Smooth muscle cell (in vitro differentiated cells): Measurements from ENCODE around the gene KHDC4. TPM values are rescaled to one million over a fixed set of nuclear protein-coding genes. Genes with fewer than 3 reads are reported as not detected.

Source experiments
- DNase-seq: peaks from one replicate; lab custom pipeline; 2025; ENCODE audit not compliant: unreplicated experiment; lab: John Stamatoyannopoulos, UW
- H2AFZ ChIP-seq: fragments of 200-600 bp; sonication (generic); 2 replicates; pipeline ENCODE4 v1.6.0; 2016; ENCODE audit warnings: antibody characterized with exemption, low read depth, mild to moderate bottlenecking
- H3F3A ChIP-seq: fragments of 200-600 bp; sonication (generic); 2 replicates; pipeline ENCODE4 v1.6.0; 2017; ENCODE audit warnings: antibody characterized with exemption, low read depth
- H3K27ac ChIP-seq: fragments of 200-600 bp; sonication (generic); 2 replicates; pipeline ENCODE4 v1.5.1; 2016; ENCODE audit warnings: low read depth, mild to moderate bottlenecking
- H3K27me3 ChIP-seq: fragments of 200-600 bp; sonication (generic); 2 replicates; pipeline ENCODE4 v1.6.1; 2016; ENCODE audit warnings: low read depth, mild to moderate bottlenecking
- H3K36me3 ChIP-seq: fragments of 200-600 bp; sonication (generic); 2 replicates; pipeline ENCODE4 v1.5.1; 2016; ENCODE audit warnings: low read depth
- H3K4me1 ChIP-seq: fragments of 200-600 bp; sonication (generic); 2 replicates; pipeline ENCODE4 v1.5.1; 2016; ENCODE audit warnings: low read depth
- H3K4me2 ChIP-seq: fragments of 200-600 bp; sonication (generic); 2 replicates; pipeline ENCODE4 v1.6.0; 2016; ENCODE audit warnings: mild to moderate bottlenecking
- H3K4me3 ChIP-seq: fragments of 200-600 bp; sonication (generic); 2 replicates; pipeline ENCODE4 v1.5.1; 2016; ENCODE audit warnings: mild to moderate bottlenecking
- H3K79me2 ChIP-seq: fragments of 200-600 bp; sonication (generic); 2 replicates; pipeline ENCODE4 v1.6.0; 2016; ENCODE audit warnings: low read depth, mild to moderate bottlenecking
- H3K9ac ChIP-seq: fragments of 200-600 bp; sonication (generic); 2 replicates; pipeline ENCODE4 v1.6.0; 2016; ENCODE audit warnings: low read depth
- H3K9me3 ChIP-seq: fragments of 200-600 bp; sonication (generic); replicated peaks from 2 replicates; pipeline ENCODE4 v1.5.1; 2016; ENCODE audit warnings: low read depth
- H4K20me1 ChIP-seq: fragments of 200-600 bp; sonication (generic); 2 replicates; pipeline ENCODE4 v1.6.0; 2016; ENCODE audit warnings: low read depth
- CTCF ChIP-seq: fragments of 200-600 bp; sonication (generic); IDR thresholded peaks from 2 replicates; pipeline ENCODE4 v1.5.1; 2017; ENCODE audit warnings: borderline replicate concordance, mild to moderate bottlenecking, antibody characterized with exemption; ENCODE audit not compliant: insufficient read depth, poor library complexity, severe bottlenecking
- WGBS: methylation state at CpG from one replicate; pipeline ENCODE4 v1.1.7; 2016; ENCODE audit warnings: low lambda C conversion rate; 5-methylcytosine and 5-hydroxymethylcytosine counted together
- polyA plus RNA-seq: library from polyadenylated mRNA; unstranded; fragments of >200 nt; fragmentation: Nextera tagmentation; extraction: Ambion mirVana; gene quantifications from 2 replicates; pipeline ENCODE4 v1.2.1, GENCODE V29; 2016
- total RNA-seq: library from RNA; depleted of rRNA; stranded (reverse); fragments of >200 nt; gene quantifications from 2 replicates; pipeline ENCODE4 v1.2.3, GENCODE V29; 2014

The KHDC4 gene
- total and polyA plus RNA-seq, 2 experiments from 2014 or later: 14.9 to 41.7 TPM

GRCh38 chr1:155877945-155878344 is 56.3 kb downstream of the KHDC4 start:
- Histone ChIP-seq H4K20me1 (no peaks in the 10 kb centered on the region), H3K27me3 (no peaks in the 10 kb centered on the region), H3K79me2 (no peaks in the 10 kb centered on the region), H3K9ac (no peak overlapping the region), H2AFZ (no peak overlapping the region), H3K4me3 (no peak overlapping the region), H3K4me2 (no peak overlapping the region), H3K9me3 (no peaks in the 10 kb centered on the region), H3F3A (no peaks in the 10 kb centered on the region), H3K36me3 (no peaks in the 10 kb centered on the region), H3K4me1 (no peaks in the 10 kb centered on the region), H3K27ac (no peak overlapping the region)
- TF ChIP-seq CTCF: no peak
- no peak for DNase-seq
- 94% methylated on average over 2 of the region's 2 CpGs for WGBS

GRCh38 chr1:155873860-155874259 is 60.4 kb downstream of the KHDC4 start:
- peak; percentile 4 for DNase-seq
- no peak overlapping the region for H3K4me3 ChIP-seq
- H3K9ac ChIP-seq: peak overlapping the region; percentile 45
- no peaks in the 10 kb centered on the region for H3K9me3 ChIP-seq
- H3F3A ChIP-seq: no peaks in the 10 kb centered on the region
- H3K79me2 ChIP-seq: no peaks in the 10 kb centered on the region
- WGBS: 47% methylated on average over 9 of the region's 9 CpGs
- no peak for TF ChIP-seq CTCF
- peak overlapping the region; percentile 74 for H3K27ac ChIP-seq
- no peaks in the 10 kb centered on the region for H3K36me3 ChIP-seq
- no peaks in the 10 kb centered on the region for H3K4me1 ChIP-seq
- no peak overlapping the region for H2AFZ ChIP-seq
- no peaks in the 10 kb centered on the region for H4K20me1 ChIP-seq
- no peaks in the 10 kb centered on the region for H3K27me3 ChIP-seq
- H3K4me2 ChIP-seq: peak overlapping the region; percentile 37

GRCh38 chr1:155872527-155872926 is 61.7 kb downstream of the KHDC4 start:
- Histone ChIP-seq H4K20me1 (no peaks in the 10 kb centered on the region), H3K27me3 (no peaks in the 10 kb centered on the region), H3K36me3 (no peaks in the 10 kb centered on the region), H3K79me2 (no peaks in the 10 kb centered on the region), H3K27ac (no peak overlapping the region), H2AFZ (no peak overlapping the region), H3K4me2 (no peak overlapping the region), H3F3A (no peaks in the 10 kb centered on the region), H3K4me1 (no peaks in the 10 kb centered on the region), H3K4me3 (no peak overlapping the region), H3K9me3 (no peaks in the 10 kb centered on the region), H3K9ac (no peak overlapping the region)
- TF ChIP-seq CTCF: no peak
- no peak for DNase-seq
- WGBS: 97% methylated on average over 5 of the region's 5 CpGs

GRCh38 chr1:155871390-155871789 is 62.8 kb downstream of the KHDC4 start:
- no peaks in the 10 kb centered on the region for H3K36me3 ChIP-seq
- no peaks in the 10 kb centered on the region for H3K27me3 ChIP-seq
- WGBS: 88% methylated on average over 1 of the region's 1 CpG
- no peaks in the 10 kb centered on the region for H4K20me1 ChIP-seq
- no peak overlapping the region for H3K4me2 ChIP-seq
- no peak overlapping the region for H3K27ac ChIP-seq
- H2AFZ ChIP-seq: no peak overlapping the region
- no peaks in the 10 kb centered on the region for H3F3A ChIP-seq
- H3K9ac ChIP-seq: no peak overlapping the region
- DNase-seq: no peak
- H3K9me3 ChIP-seq: no peaks in the 10 kb centered on the region
- H3K4me1 ChIP-seq: no peaks in the 10 kb centered on the region
- H3K79me2 ChIP-seq: no peaks in the 10 kb centered on the region
- H3K4me3 ChIP-seq: no peak overlapping the region
- TF ChIP-seq CTCF: no peak
